IMR-90 (cell line): Measurements from ENCODE around the gene COL19A1. TPM values are rescaled to one million over a fixed set of nuclear protein-coding genes. Genes with fewer than 3 reads are reported as not detected.

ENCODE experiments used
- ATAC-seq: fragments of 200-7000 bp; cut with Tn5 transposase; 2 replicates; pipeline ENCODE4 v1.9.1; 2020; ENCODE audit warnings: low read depth, mild to moderate bottlenecking, moderate library complexity
- BruUV-seq: library from RNA; stranded (reverse); fragments of 400-500 nt; replicated peaks from 2 replicates; lab custom pipeline; 2021; lab: Mats Ljungman, UMichigan
- CTCF ChIA-PET: fragments of 300-600 bp; formaldehyde crosslinking; extraction: SDS; loops from one replicate; lab custom pipeline; 2021; ENCODE audit warnings: antibody characterized with exemption; lab: Yijun Ruan, JAX
- POLR2A ChIA-PET: fragments of 300-600 bp; sonication (Branson Sonifier 250); formaldehyde crosslinking; loops from one replicate; lab custom pipeline; 2022; ENCODE audit warnings: antibody characterized with exemption; ENCODE audit not compliant: unreplicated experiment; lab: Charles Lee
- DNase-seq: peaks from one replicate; pipeline ENCODE4 v3.0.0; 2013
- H2AFZ ChIP-seq: replicated peaks from 2 replicates; pipeline ENCODE3; 2013; ENCODE audit warnings: low read length, mild to moderate bottlenecking; ENCODE audit not compliant: poor library complexity
- H2AK5ac ChIP-seq: 2 replicates; pipeline ENCODE4 v1.6.1; 2013; ENCODE audit warnings: low read depth, low read length, inconsistent platforms
- H2AK9ac ChIP-seq: replicated peaks from 2 replicates; pipeline ENCODE3; 2013; ENCODE audit warnings: mild to moderate bottlenecking, low read depth, low read length, moderate library complexity; ENCODE audit not compliant: poor library complexity
- H2BK120ac ChIP-seq: 2 replicates; pipeline ENCODE4 v1.6.1; 2013; ENCODE audit warnings: low read depth, low read length, inconsistent platforms
- H2BK15ac ChIP-seq: 3 replicates; pipeline ENCODE4 v1.6.1; 2013; ENCODE audit warnings: low read depth, low read length, inconsistent platforms
- H2BK20ac ChIP-seq: 2 replicates; pipeline ENCODE4 v1.6.1; 2013; ENCODE audit warnings: low read depth, mild to moderate bottlenecking, inconsistent platforms, low read length, moderate library complexity
- H2BK5ac ChIP-seq: 2 replicates; pipeline ENCODE4 v1.6.1; 2013; ENCODE audit warnings: mild to moderate bottlenecking, low read depth, low read length, inconsistent platforms; ENCODE audit not compliant: poor library complexity, severe bottlenecking
- H3K14ac ChIP-seq: replicated peaks from 2 replicates; pipeline ENCODE4 v1.6.1; 2013; ENCODE audit warnings: low read depth, low read length, inconsistent platforms
- H3K18ac ChIP-seq: 2 replicates; pipeline ENCODE4 v1.6.1; 2013; ENCODE audit warnings: low read depth, low read length, control low read depth
- H3K23ac ChIP-seq: 2 replicates; pipeline ENCODE4 v1.6.1; 2013; ENCODE audit warnings: low read depth, low read length, inconsistent platforms
- H3K27ac ChIP-seq: 2 replicates; pipeline ENCODE4 v1.5.1; 2013; ENCODE audit warnings: mild to moderate bottlenecking, control low read depth, low read length; ENCODE audit not compliant: insufficient read depth
- H3K27me3 ChIP-seq: 2 replicates; pipeline ENCODE4 v1.6.1; 2013; ENCODE audit warnings: low read length; ENCODE audit not compliant: control insufficient read depth, insufficient read depth
- H3K36me3 ChIP-seq: 2 replicates; pipeline ENCODE4 v1.6.1; 2013; ENCODE audit warnings: low read length, mixed read lengths; ENCODE audit not compliant: control insufficient read depth, insufficient read depth
- H3K4ac ChIP-seq: 2 replicates; pipeline ENCODE4 v1.6.1; 2013; ENCODE audit warnings: low read depth, low read length, inconsistent platforms
- H3K4me1 ChIP-seq: 2 replicates; pipeline ENCODE4 v1.6.1; 2013; ENCODE audit warnings: low read length, mixed read lengths; ENCODE audit not compliant: control insufficient read depth, insufficient read depth
- H3K4me2 ChIP-seq: 2 replicates; pipeline ENCODE4 v1.6.1; 2013; ENCODE audit warnings: low read depth, mild to moderate bottlenecking, control low read depth, low read length, moderate library complexity
- H3K4me3 ChIP-seq: 2 replicates; pipeline ENCODE4 v1.5.1; 2013; ENCODE audit warnings: low read depth, mild to moderate bottlenecking, control low read depth, low read length, moderate library complexity; ENCODE audit not compliant: insufficient read depth
- H3K56ac ChIP-seq: 2 replicates; pipeline ENCODE4 v1.6.1; 2013; ENCODE audit warnings: low read length, inconsistent platforms; ENCODE audit not compliant: insufficient read depth; ENCODE audit errors: extremely low read depth
- H3K79me1 ChIP-seq, 2 experiments: 2 replicates each; pipeline ENCODE4 v1.6.1; 2013; ENCODE audit warnings: low read length in 2 of 2, inconsistent platforms in 1 of 2, low read depth in 1 of 2
- H3K9ac ChIP-seq: 2 replicates; pipeline ENCODE4 v1.6.1; 2013; ENCODE audit warnings: low read depth, low read length, control low read depth
- H3K9me1 ChIP-seq: 2 replicates; pipeline ENCODE4 v1.6.1; 2013; ENCODE audit warnings: low read length, inconsistent platforms; ENCODE audit not compliant: insufficient read depth
- H3K9me3 ChIP-seq: 2 replicates; pipeline ENCODE4 v1.6.1; 2013; ENCODE audit warnings: low read length; ENCODE audit not compliant: control insufficient read depth, insufficient read depth
- H4K20me1 ChIP-seq: 2 replicates; pipeline ENCODE4 v1.6.1; 2013; ENCODE audit warnings: low read length, inconsistent platforms; ENCODE audit not compliant: insufficient read depth
- H4K5ac ChIP-seq: 2 replicates; pipeline ENCODE4 v1.6.1; 2013; ENCODE audit warnings: mild to moderate bottlenecking, low read depth, low read length, control low read depth
- H4K8ac ChIP-seq, 2 experiments: 2 replicates each; pipeline ENCODE4 v1.6.1; 2013; ENCODE audit warnings: low read depth in 2 of 2, low read length in 2 of 2, control low read depth in 1 of 2, inconsistent platforms in 1 of 2
- H4K91ac ChIP-seq: 2 replicates; pipeline ENCODE4 v1.6.1; 2013; ENCODE audit warnings: low read depth, low read length, inconsistent platforms; ENCODE audit not compliant: insufficient read depth
- WGBS, 2 experiments: methylation state at CpG; one replicate each; pipeline versions ENCODE4 v1.1.5 to v1.1.7; 2013; ENCODE audit warnings: missing lambda C conversion rate in 2 of 2; ENCODE audit not compliant: insufficient read length in 1 of 2; ENCODE audit errors: extremely low coverage in 2 of 2; 5-methylcytosine and 5-hydroxymethylcytosine counted together
- dilution Hi-C: fragments of 300-500 bp; cut with HindIII; formaldehyde crosslinking; loops from one replicate; pipeline ENCODE4 v1.14.3; 2018; ENCODE audit warnings: low sequenced_read_pairs; ENCODE audit not compliant: unreplicated experiment
- in situ Hi-C: fragments of 300-500 bp; cut with MboI; formaldehyde crosslinking; loops from 3 replicates; pipeline ENCODE4 v1.14.3; 2019; ENCODE audit warnings: low sequenced_read_pairs, inconsistent platforms, mixed read lengths
- intact Hi-C: fragments of 100-400 bp; cut with micrococcal nuclease; formaldehyde crosslinking; loops from 2 replicates; pipeline ENCODE4 v1.10.0; 2022
- polyA plus RNA-seq, 3 experiments: library from polyadenylated mRNA; depleted of rRNA; stranded (reverse); fragments of >200 nt; gene quantifications; 2 replicates each; pipeline ENCODE4 v1.2.3, GENCODE V29; 2012; ENCODE audit warnings: low replicate concordance in 1 of 3
- total RNA-seq: library from RNA; depleted of rRNA; stranded (reverse); fragments of >200 nt; gene quantifications from 2 replicates; pipeline ENCODE4 v1.2.3, GENCODE V29; 2012
- TF ChIP-seq, protein P1 (sequence below): fragments of 150-350 bp; IDR thresholded peaks from 2 replicates; pipeline ENCODE4 v1.6.1; 2016; ENCODE audit warnings: low read depth, mild to moderate bottlenecking, low read length, moderate library complexity, borderline replicate concordance

Gene COL19A1
- total and polyA plus RNA-seq, 2 of the 4 experiments (the other 2 are of a cell fraction): under 0.01 TPM; not detected in 1

DNA sequence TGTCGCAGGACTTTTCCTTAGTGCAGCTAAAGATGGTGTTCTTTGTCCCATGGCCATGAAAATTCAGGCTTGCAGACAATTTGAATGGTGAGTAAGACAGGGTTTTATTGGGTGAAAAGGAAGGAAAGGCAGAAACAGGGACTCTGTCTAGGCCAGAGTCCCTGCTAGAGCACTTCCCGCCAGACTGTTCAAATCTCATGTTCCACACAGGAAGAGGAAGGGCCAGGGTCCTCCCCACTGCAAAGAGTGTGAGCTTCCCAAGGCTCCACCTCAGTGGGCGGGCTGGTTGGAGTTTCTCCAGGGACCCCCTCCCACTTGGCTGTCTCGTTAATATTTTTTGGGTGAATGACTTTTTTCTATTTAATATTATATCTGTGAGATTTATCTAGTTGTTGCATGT is 29.0 kb downstream of the COL19A1 start:
- Histone ChIP-seq H3K79me1 (no peaks in the 10 kb centered on the region), H3K4me1 (no peaks in the 10 kb centered on the region), H3K27ac (no peak overlapping the region), H3K36me3 (no peaks in the 10 kb centered on the region), H4K8ac (no peak overlapping the region), H3K14ac (no peak overlapping the region), H3K4me2 (no peak overlapping the region), H3K4me3 (no peak overlapping the region), H3K23ac (no peak overlapping the region), H4K20me1 (no peaks in the 10 kb centered on the region), H3K4ac (no peak overlapping the region), H2BK120ac (no peak overlapping the region), H2AK9ac (no peak overlapping the region), H3K18ac (no peak overlapping the region), H3K9me3 (no peaks in the 10 kb centered on the region), H4K5ac (no peak overlapping the region), H2BK15ac (no peak overlapping the region), H2BK5ac (no peak overlapping the region), H2AFZ (no peak overlapping the region), H2BK20ac (no peak overlapping the region), H2AK5ac (no peak overlapping the region), H3K27me3 (no peaks in the 10 kb centered on the region), H3K9me1 (no peaks in the 10 kb centered on the region), H4K91ac (no peak overlapping the region), H3K9ac (no peak overlapping the region), H3K56ac (no peak overlapping the region)
- intact Hi-C loops (no loop called here), dilution Hi-C loops (no loop called here), in situ Hi-C loops (no loop called here)
- ChIA-PET POLR2A (no interaction called here), CTCF (no interaction called here)
- ATAC-seq: no peak
- BruUV-seq: no TSS peak
- no peak for DNase-seq
- TF ChIP-seq, protein P1, sequence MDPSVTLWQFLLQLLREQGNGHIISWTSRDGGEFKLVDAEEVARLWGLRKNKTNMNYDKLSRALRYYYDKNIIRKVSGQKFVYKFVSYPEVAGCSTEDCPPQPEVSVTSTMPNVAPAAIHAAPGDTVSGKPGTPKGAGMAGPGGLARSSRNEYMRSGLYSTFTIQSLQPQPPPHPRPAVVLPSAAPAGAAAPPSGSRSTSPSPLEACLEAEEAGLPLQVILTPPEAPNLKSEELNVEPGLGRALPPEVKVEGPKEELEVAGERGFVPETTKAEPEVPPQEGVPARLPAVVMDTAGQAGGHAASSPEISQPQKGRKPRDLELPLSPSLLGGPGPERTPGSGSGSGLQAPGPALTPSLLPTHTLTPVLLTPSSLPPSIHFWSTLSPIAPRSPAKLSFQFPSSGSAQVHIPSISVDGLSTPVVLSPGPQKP: no peak
- WGBS, 2 experiments: no CpG with 5 or more reads among the region's 4 CpGs
